KG1 (cell line): Measurements from ENCODE around the gene NMT1.

Experiments used
- DNase-seq: peaks from one replicate; lab custom pipeline; 2025; lab: John Stamatoyannopoulos, UW

The NMT1 gene

DNA sequence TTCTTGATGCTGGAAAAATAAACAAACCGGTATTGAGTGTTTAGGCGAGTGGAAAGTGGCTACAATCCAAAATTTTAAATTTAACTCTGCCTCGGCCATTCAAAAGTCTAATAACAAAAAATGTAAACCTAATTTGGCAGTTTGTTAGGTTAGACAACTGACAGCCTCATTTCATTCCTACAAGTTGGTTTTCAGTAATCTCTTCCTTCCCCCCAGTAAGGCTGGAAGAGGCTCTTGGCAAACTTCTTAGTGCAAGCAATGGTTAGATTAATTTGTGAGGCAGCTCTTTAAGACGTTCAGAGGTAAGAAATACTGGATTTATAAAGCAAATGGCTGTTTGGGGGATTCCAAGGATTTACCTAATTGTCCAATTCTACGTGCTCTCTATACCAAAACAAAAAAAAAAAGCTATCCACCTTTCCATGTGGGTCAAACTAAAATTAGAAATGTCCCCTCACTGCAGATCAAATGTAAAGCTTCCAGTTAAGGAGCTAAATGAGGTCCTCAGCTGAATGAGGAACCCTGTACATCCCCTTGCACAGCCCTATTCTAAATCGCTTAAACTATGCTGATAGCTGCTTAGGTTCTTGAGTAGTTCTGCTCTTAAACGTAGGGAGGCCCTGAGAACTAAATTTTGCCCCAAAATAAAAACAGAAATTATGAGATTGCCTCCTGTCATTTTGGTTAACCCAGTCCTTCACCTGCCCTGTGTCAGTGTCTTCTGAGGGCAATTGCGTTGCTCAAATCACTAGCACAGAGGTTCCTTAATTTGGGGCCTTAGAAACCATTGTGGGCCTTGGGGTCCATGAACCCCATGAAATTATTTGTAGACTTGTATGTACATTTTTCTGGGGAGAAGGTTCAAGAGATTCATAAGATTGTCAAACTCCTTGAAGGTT lies 90.0 kb downstream of the NMT1 start:
- DNase-seq, result no peak

DNA sequence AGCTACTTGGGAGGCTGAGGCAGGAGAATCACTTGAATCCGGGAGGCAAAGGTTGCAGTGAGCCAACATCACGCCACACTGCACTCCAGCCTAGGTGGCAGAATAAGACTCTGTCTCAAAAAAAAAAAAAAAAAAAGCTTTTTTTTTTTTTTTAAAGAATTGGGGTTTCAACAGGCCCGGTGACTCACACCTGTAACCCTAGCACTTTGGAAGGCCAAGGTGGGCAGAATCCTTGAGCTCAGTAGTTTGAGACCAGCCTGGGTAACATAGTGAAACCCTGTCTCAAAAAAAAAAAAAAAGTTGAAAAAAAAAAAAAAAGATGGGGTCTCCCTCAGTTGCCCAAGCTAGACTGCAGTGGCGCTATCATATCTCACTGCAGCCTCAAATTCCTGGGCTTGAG lies 93.9 kb downstream of the NMT1 start:
- no peak for DNase-seq

DNA sequence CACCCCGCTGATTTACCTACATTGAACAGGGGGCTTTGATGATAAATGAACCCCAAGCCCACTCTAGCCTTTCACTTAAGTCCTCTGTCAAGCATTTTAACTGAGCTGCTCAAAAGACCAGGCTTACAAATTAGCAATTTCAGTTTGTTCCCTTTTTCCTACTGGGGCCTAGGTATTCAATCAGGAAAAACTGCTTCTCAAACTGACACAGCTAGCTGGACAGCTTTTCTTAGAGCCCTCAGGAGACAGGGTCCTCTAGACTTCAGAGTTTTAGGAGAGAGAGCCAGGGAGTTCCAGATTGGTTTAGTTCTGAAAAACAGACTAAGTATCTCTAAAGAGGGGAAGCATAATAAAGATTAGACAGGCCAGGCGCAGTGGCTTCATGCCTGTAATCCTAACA lies 94.4 kb downstream of the NMT1 start:
- no peak for DNase-seq

DNA sequence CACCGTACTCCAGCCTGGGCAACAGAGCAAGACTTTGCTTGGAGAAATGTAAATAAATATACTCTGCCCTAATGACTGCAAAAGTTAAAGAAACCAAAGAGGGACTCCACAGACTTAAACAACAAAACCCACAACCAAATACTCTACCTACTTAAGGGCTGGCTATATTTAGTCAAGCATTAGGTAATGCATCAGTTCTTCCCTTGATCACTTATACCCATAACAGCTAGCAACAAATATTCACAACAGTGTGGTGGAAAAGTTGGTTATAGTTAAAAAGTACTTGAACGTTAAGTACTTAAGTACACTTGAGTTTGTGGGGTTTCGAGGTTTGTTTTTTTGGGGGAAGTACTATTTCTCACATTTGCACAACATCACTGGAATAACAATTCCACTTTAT lies 95.1 kb downstream of the NMT1 start:
- DNase-seq, result no peak
